Fibroblast of mammary gland (primary cell): ENCODE data around the gene NF1.
"Not testable (repeated sequence)": the region's sequence is repeated elsewhere in the genome, so short reads cannot be mapped to it uniquely, and the experiment has no call there.

ENCODE experiments used
- DNase-seq: peaks from one replicate; pipeline ENCODE4 v3.0.0-alpha.2; 2010; ENCODE audit warnings: low read depth
- H3K4me3 ChIP-seq: 2 replicates; pipeline ENCODE4 v1.5.1; 2011; ENCODE audit warnings: low read depth, mild to moderate bottlenecking, low read length, moderate library complexity; ENCODE audit not compliant: control insufficient read depth
- CTCF ChIP-seq: conservative IDR thresholded peaks from 2 replicates; pipeline ENCODE4 v1.5.1; 2011; ENCODE audit warnings: low read depth, low read length, inconsistent platforms; ENCODE audit not compliant: control insufficient read depth, insufficient read depth

Gene NF1

GRCh38 chr17:31079731-31080130 lies 15.0 kb upstream of the NF1 start:
- H3K4me3 ChIP-seq = no peak overlapping the region
- TF ChIP-seq CTCF = no peak
- DNase-seq = no peak

GRCh38 chr17:31085563-31085962 lies 9.2 kb upstream of the NF1 start:
- DNase-seq = peak; percentile 84
- H3K4me3 ChIP-seq = no peak overlapping the region
- TF ChIP-seq CTCF = no peak

- no peak overlapping the region for H3K4me3 ChIP-seq
- DNase-seq = no peak
- TF ChIP-seq CTCF = no peak
These were observed 5.3 kb upstream of the NF1 start for GRCh38 chr17:31089471-31089870.

- DNase-seq, H3K4me3 ChIP-seq: not testable (repeated sequence)
These were observed 4.1 kb upstream of the NF1 start for GRCh38 chr17:31090650-31091049.

GRCh38 chr17:31092475-31093064 lies 2.2 kb upstream of the NF1 start:
- H3K4me3 ChIP-seq = no peak overlapping the region
- no peak for TF ChIP-seq CTCF
- no peak for DNase-seq

- H3K4me3 ChIP-seq = peak overlapping the region; percentile 85
- no peak for DNase-seq
- no peak for TF ChIP-seq CTCF
These were observed 744 bp upstream of the NF1 start for GRCh38 chr17:31093866-31094599.

GRCh38 chr17:31095236-31096105 lies 694 bp downstream of the NF1 start:
- H3K4me3 ChIP-seq = peak overlapping the region; percentile 85
- no peak for TF ChIP-seq CTCF
- DNase-seq = peak; percentile 54
